OCI-LY1 (cell line): Measurements from ENCODE around the gene SLC24A4.

ENCODE experiments used
- H2AFZ ChIP-seq: fragments of 200-600 bp; sonication (generic), shearing (Covaris generic); 2 replicates; pipeline ENCODE4 v1.6.0; 2014; ENCODE audit warnings: antibody characterized with exemption, mild to moderate bottlenecking, low read length
- H3F3A ChIP-seq: fragments of 200-600 bp; sonication (generic), shearing (Covaris generic); 2 replicates; pipeline ENCODE4 v1.6.0; 2014; ENCODE audit warnings: mild to moderate bottlenecking, antibody characterized with exemption, low read length, moderate library complexity; ENCODE audit not compliant: insufficient read depth
- H3K27ac ChIP-seq: fragments of 200-600 bp; sonication (generic); 2 replicates; pipeline ENCODE4 v1.5.1; 2014; ENCODE audit warnings: low read length, mixed run types, mild to moderate bottlenecking, low read depth; ENCODE audit not compliant: poor library complexity, severe bottlenecking
- H3K27me3 ChIP-seq: fragments of 200-600 bp; sonication (generic); 2 replicates; pipeline ENCODE4 v1.6.0; 2014; ENCODE audit warnings: antibody characterized with exemption, mild to moderate bottlenecking, low read length, moderate library complexity; ENCODE audit not compliant: insufficient read depth
- H3K36me3 ChIP-seq: fragments of 200-600 bp; sonication (generic); 2 replicates; pipeline ENCODE4 v1.6.1; 2014; ENCODE audit warnings: mild to moderate bottlenecking, antibody characterized with exemption, low read length, moderate library complexity, mixed read lengths; ENCODE audit not compliant: insufficient read depth
- H3K4me1 ChIP-seq: fragments of 200-600 bp; sonication (generic); 2 replicates; pipeline ENCODE4 v1.5.1; 2014; ENCODE audit warnings: mild to moderate bottlenecking, low read length, moderate library complexity; ENCODE audit not compliant: insufficient read depth, severe bottlenecking
- H3K4me2 ChIP-seq: fragments of 200-600 bp; sonication (generic), shearing (Covaris generic); 2 replicates; pipeline ENCODE4 v1.6.1; 2014; ENCODE audit warnings: low read length
- H3K4me3 ChIP-seq: fragments of 200-600 bp; sonication (generic); 2 replicates; pipeline ENCODE4 v1.5.1; 2014; ENCODE audit warnings: low read length, low read depth, mild to moderate bottlenecking, mixed read lengths; ENCODE audit not compliant: poor library complexity, severe bottlenecking
- H3K79me2 ChIP-seq: fragments of 200-600 bp; shearing (Covaris generic); 2 replicates; pipeline ENCODE4 v1.6.1; 2016; ENCODE audit warnings: mixed run types, low read length, mixed read lengths; ENCODE audit not compliant: insufficient read depth
- H3K9ac ChIP-seq: fragments of 200-600 bp; sonication (generic), shearing (Covaris generic); 2 replicates; pipeline ENCODE4 v1.6.1; 2014; ENCODE audit warnings: mild to moderate bottlenecking, low read length, mixed read lengths
- H3K9me2 ChIP-seq: fragments of 200-600 bp; sonication (generic), shearing (Covaris generic); 2 replicates; pipeline ENCODE4 v1.6.1; 2014; ENCODE audit warnings: low read depth, mild to moderate bottlenecking, low read length, mixed read lengths
- H3K9me3 ChIP-seq: fragments of 200-600 bp; shearing (Covaris generic); 2 replicates; pipeline ENCODE4 v1.6.1; 2014; ENCODE audit warnings: low read length, mixed read lengths
- H4K20me1 ChIP-seq: fragments of 200-600 bp; sonication (generic), shearing (Covaris generic); 2 replicates; pipeline ENCODE4 v1.6.0; 2016; ENCODE audit warnings: mild to moderate bottlenecking, low read length; ENCODE audit not compliant: insufficient read depth
- EZH2 ChIP-seq: fragments of 200-600 bp; sonication (generic), shearing (Covaris generic); IDR thresholded peaks from 2 replicates; pipeline ENCODE4 v1.8.0; 2017; ENCODE audit warnings: borderline replicate concordance, mixed run types, mild to moderate bottlenecking, antibody characterized with exemption, low read length, moderate library complexity, mixed read lengths
- TF ChIP-seq, protein P1 (sequence below): fragments of 200-600 bp; sonication (generic), shearing (Covaris generic); IDR thresholded peaks from 2 replicates; pipeline ENCODE4 v1.5.1; 2017; ENCODE audit warnings: mild to moderate bottlenecking, antibody characterized with exemption, low read length, moderate library complexity, mixed read lengths

Gene SLC24A4

DNA sequence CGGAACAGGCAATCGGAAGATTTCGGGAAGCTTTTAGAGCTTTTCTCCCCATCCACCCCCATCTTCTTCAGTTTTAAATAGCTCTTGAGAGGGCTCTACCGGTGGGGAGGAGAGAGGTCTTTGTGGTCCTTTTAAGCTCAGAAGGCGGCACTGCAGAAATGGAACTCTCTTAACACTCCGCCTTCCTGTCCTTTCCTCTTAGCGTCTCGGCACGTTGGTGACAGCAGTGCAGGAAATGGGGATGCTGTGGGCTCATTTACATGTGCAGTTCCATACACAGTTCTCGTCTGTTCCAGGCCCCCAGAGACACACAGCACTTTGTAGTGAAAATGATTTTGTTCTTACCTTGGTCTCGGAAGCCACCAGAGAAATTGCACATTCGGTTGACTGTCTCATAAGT lies 140.2 kb downstream of the SLC24A4 start:
- Histone ChIP-seq H3K27me3 (no peaks in the 10 kb centered on the region), H3K79me2 (no peaks in the 10 kb centered on the region), H2AFZ (no peak overlapping the region), H3K36me3 (no peaks in the 10 kb centered on the region), H3K4me3 (no peak overlapping the region), H4K20me1 (no peaks in the 10 kb centered on the region), H3F3A (no peaks in the 10 kb centered on the region), H3K4me2 (no peak overlapping the region), H3K4me1 (no peaks in the 10 kb centered on the region), H3K9me3 (no peaks in the 10 kb centered on the region), H3K27ac (no peak overlapping the region), H3K9ac (no peak overlapping the region), H3K9me2 (no peaks in the 10 kb centered on the region)
- no peak for TF ChIP-seq EZH2
- TF ChIP-seq, protein P1, sequence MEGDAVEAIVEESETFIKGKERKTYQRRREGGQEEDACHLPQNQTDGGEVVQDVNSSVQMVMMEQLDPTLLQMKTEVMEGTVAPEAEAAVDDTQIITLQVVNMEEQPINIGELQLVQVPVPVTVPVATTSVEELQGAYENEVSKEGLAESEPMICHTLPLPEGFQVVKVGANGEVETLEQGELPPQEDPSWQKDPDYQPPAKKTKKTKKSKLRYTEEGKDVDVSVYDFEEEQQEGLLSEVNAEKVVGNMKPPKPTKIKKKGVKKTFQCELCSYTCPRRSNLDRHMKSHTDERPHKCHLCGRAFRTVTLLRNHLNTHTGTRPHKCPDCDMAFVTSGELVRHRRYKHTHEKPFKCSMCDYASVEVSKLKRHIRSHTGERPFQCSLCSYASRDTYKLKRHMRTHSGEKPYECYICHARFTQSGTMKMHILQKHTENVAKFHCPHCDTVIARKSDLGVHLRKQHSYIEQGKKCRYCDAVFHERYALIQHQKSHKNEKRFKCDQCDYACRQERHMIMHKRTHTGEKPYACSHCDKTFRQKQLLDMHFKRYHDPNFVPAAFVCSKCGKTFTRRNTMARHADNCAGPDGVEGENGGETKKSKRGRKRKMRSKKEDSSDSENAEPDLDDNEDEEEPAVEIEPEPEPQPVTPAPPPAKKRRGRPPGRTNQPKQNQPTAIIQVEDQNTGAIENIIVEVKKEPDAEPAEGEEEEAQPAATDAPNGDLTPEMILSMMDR, result no peak

DNA sequence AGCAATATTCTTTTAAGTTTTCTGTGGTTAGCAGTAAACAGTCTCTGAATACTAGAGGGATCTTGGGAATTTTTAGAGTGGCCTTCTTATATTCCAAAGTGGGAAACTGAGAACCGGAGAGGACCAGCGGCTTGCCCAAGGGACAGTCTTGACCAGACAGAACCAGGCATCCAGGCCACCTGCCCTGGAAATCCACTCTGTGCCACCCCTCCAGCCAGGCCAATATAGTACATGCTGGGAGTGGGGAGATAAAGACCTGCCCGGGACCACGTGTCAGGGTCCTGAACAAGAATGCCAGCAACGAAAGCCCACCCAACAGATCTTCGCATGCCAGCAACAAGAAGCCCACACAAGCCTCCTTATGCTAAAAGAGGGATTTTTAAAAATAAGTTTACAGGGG lies 141.2 kb downstream of the SLC24A4 start:
- H2AFZ ChIP-seq, result no peak overlapping the region
- H3K9me3 ChIP-seq, result no peaks in the 10 kb centered on the region
- no peaks in the 10 kb centered on the region for H3K79me2 ChIP-seq
- H3F3A ChIP-seq, result no peaks in the 10 kb centered on the region
- no peak overlapping the region for H3K27ac ChIP-seq
- no peak overlapping the region for H3K9ac ChIP-seq
- TF ChIP-seq, protein P1, result no peak
- TF ChIP-seq EZH2, result no peak
- no peaks in the 10 kb centered on the region for H3K4me1 ChIP-seq
- no peaks in the 10 kb centered on the region for H3K9me2 ChIP-seq
- H3K4me2 ChIP-seq, result no peak overlapping the region
- H3K36me3 ChIP-seq, result no peaks in the 10 kb centered on the region
- no peaks in the 10 kb centered on the region for H3K27me3 ChIP-seq
- H4K20me1 ChIP-seq, result no peaks in the 10 kb centered on the region
- no peak overlapping the region for H3K4me3 ChIP-seq

GRCh38 chr14:92464716-92465115 lies 141.8 kb downstream of the SLC24A4 start:
- no peaks in the 10 kb centered on the region for H3K4me1 ChIP-seq
- no peaks in the 10 kb centered on the region for H3K9me3 ChIP-seq
- no peaks in the 10 kb centered on the region for H3K27me3 ChIP-seq
- no peak overlapping the region for H3K9ac ChIP-seq
- H3F3A ChIP-seq, result no peaks in the 10 kb centered on the region
- TF ChIP-seq, protein P1, result no peak
- TF ChIP-seq EZH2, result no peak
- H3K27ac ChIP-seq, result no peak overlapping the region
- no peak overlapping the region for H3K4me2 ChIP-seq
- no peaks in the 10 kb centered on the region for H3K36me3 ChIP-seq
- no peak overlapping the region for H2AFZ ChIP-seq
- no peaks in the 10 kb centered on the region for H3K9me2 ChIP-seq
- no peaks in the 10 kb centered on the region for H3K79me2 ChIP-seq
- no peaks in the 10 kb centered on the region for H4K20me1 ChIP-seq
- H3K4me3 ChIP-seq, result no peak overlapping the region
